Smooth muscle cell (in vitro differentiated cells): Measurements from ENCODE around the gene GLYATL1B. TPM values are rescaled to one million over a fixed set of nuclear protein-coding genes. Genes with fewer than 3 reads are reported as not detected.

Experiments
- DNase-seq: peaks from one replicate; lab custom pipeline; 2025; ENCODE audit not compliant: unreplicated experiment; lab: John Stamatoyannopoulos, UW
- H2AFZ ChIP-seq: fragments of 200-600 bp; sonication (generic); 2 replicates; pipeline ENCODE4 v1.6.0; 2016; ENCODE audit warnings: antibody characterized with exemption, low read depth, mild to moderate bottlenecking
- H3F3A ChIP-seq: fragments of 200-600 bp; sonication (generic); 2 replicates; pipeline ENCODE4 v1.6.0; 2017; ENCODE audit warnings: antibody characterized with exemption, low read depth
- H3K27ac ChIP-seq: fragments of 200-600 bp; sonication (generic); 2 replicates; pipeline ENCODE4 v1.5.1; 2016; ENCODE audit warnings: low read depth, mild to moderate bottlenecking
- H3K27me3 ChIP-seq: fragments of 200-600 bp; sonication (generic); 2 replicates; pipeline ENCODE4 v1.6.1; 2016; ENCODE audit warnings: low read depth, mild to moderate bottlenecking
- H3K36me3 ChIP-seq: fragments of 200-600 bp; sonication (generic); 2 replicates; pipeline ENCODE4 v1.5.1; 2016; ENCODE audit warnings: low read depth
- H3K4me1 ChIP-seq: fragments of 200-600 bp; sonication (generic); 2 replicates; pipeline ENCODE4 v1.5.1; 2016; ENCODE audit warnings: low read depth
- H3K4me2 ChIP-seq: fragments of 200-600 bp; sonication (generic); 2 replicates; pipeline ENCODE4 v1.6.0; 2016; ENCODE audit warnings: mild to moderate bottlenecking
- H3K4me3 ChIP-seq: fragments of 200-600 bp; sonication (generic); 2 replicates; pipeline ENCODE4 v1.5.1; 2016; ENCODE audit warnings: mild to moderate bottlenecking
- H3K79me2 ChIP-seq: fragments of 200-600 bp; sonication (generic); 2 replicates; pipeline ENCODE4 v1.6.0; 2016; ENCODE audit warnings: low read depth, mild to moderate bottlenecking
- H3K9ac ChIP-seq: fragments of 200-600 bp; sonication (generic); 2 replicates; pipeline ENCODE4 v1.6.0; 2016; ENCODE audit warnings: low read depth
- H3K9me3 ChIP-seq: fragments of 200-600 bp; sonication (generic); replicated peaks from 2 replicates; pipeline ENCODE4 v1.5.1; 2016; ENCODE audit warnings: low read depth
- H4K20me1 ChIP-seq: fragments of 200-600 bp; sonication (generic); 2 replicates; pipeline ENCODE4 v1.6.0; 2016; ENCODE audit warnings: low read depth
- CTCF ChIP-seq: fragments of 200-600 bp; sonication (generic); IDR thresholded peaks from 2 replicates; pipeline ENCODE4 v1.5.1; 2017; ENCODE audit warnings: borderline replicate concordance, mild to moderate bottlenecking, antibody characterized with exemption; ENCODE audit not compliant: insufficient read depth, poor library complexity, severe bottlenecking
- WGBS: methylation state at CpG from one replicate; pipeline ENCODE4 v1.1.7; 2016; ENCODE audit warnings: low lambda C conversion rate; 5-methylcytosine and 5-hydroxymethylcytosine counted together
- polyA plus RNA-seq: library from polyadenylated mRNA; unstranded; fragments of >200 nt; fragmentation: Nextera tagmentation; extraction: Ambion mirVana; gene quantifications from 2 replicates; pipeline ENCODE4 v1.2.1, GENCODE V29; 2016
- total RNA-seq: library from RNA; depleted of rRNA; stranded (reverse); fragments of >200 nt; gene quantifications from 2 replicates; pipeline ENCODE4 v1.2.3, GENCODE V29; 2014

GLYATL1B gene
- total and polyA plus RNA-seq, 2 experiments from 2014 or later, result not detected

DNA sequence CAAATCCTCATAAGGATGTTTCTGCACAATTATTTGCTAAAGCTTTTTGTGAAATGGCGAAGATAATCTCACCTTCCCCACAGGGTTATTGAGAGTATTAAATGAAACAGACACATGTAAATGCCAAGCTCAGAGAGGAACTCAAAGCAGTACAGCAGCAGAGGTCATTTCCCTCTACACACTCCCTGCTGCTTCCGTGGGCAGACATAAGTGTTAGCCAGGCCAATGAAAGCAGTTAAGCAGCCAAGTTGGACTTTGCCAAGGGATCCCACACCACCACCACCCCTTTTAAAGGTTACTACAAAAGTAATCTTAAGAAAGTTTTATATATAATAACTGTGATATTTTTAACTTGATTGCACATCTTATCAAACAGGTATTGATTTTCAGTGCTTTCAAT lies 52.5 kb downstream of the GLYATL1B start:
- Histone ChIP-seq H2AFZ (no peak overlapping the region), H3K36me3 (no peaks in the 10 kb centered on the region), H3K9me3 (no peaks in the 10 kb centered on the region), H4K20me1 (no peaks in the 10 kb centered on the region), H3F3A (peaks cover 4% of the 10 kb centered on the region), H3K79me2 (no peaks in the 10 kb centered on the region), H3K4me3 (no peak overlapping the region), H3K9ac (no peak overlapping the region), H3K27ac (no peak overlapping the region), H3K4me1 (peaks cover 8% of the 10 kb centered on the region), H3K27me3 (no peaks in the 10 kb centered on the region), H3K4me2 (no peak overlapping the region)
- WGBS, result 91% methylated on average over 2 of the region's 2 CpGs
- no peak for TF ChIP-seq CTCF
- no peak for DNase-seq

DNA sequence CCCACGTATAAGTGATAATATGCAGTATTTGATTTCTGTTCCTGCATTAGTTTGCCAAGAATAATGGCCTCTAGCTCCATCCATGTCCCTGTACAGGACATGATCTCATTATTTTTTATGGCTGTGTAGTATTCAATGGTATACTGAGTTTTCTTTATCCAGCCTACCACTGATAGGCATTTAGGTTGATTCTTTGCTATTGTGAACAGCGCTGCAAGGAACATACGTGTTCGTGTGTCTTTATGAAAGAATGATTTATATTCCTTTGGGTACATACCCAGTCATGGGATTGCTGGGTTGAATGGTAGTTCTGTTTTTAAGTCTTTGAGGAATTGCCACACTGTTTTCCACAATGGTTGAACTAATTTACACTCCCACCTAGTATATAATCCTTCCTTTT lies 55.1 kb downstream of the GLYATL1B start:
- WGBS, result 95% methylated on average over 4 of the region's 4 CpGs
- no peak overlapping the region for H3K27ac ChIP-seq

GRCh38 chr11:59141673-59142460 lies 55.8 kb downstream of the GLYATL1B start:
- Histone ChIP-seq H3K36me3 (no peaks in the 10 kb centered on the region), H4K20me1 (no peaks in the 10 kb centered on the region), H3K4me3 (peak overlapping the region; percentile 82), H3K9ac (peak overlapping the region; percentile 81), H3K9me3 (no peaks in the 10 kb centered on the region), H3K4me2 (peak overlapping the region; percentile 88), H3F3A (peaks cover 4% of the 10 kb centered on the region), H3K79me2 (no peaks in the 10 kb centered on the region), H2AFZ (peak overlapping the region; percentile 94), H3K4me1 (peaks cover 8% of the 10 kb centered on the region), H3K27ac (no peak overlapping the region), H3K27me3 (no peaks in the 10 kb centered on the region)
- TF ChIP-seq CTCF, result no peak
- no peak for DNase-seq
- 12% methylated on average over 3 of the region's 3 CpGs for WGBS

More for the DNA sequence above, 55.1 kb downstream of the GLYATL1B start:
- H3F3A ChIP-seq, result peaks cover 4% of the 10 kb centered on the region
- H3K4me3 ChIP-seq, result no peak overlapping the region
- no peaks in the 10 kb centered on the region for H4K20me1 ChIP-seq
- no peaks in the 10 kb centered on the region for H3K36me3 ChIP-seq
- H2AFZ ChIP-seq, result no peak overlapping the region
- H3K79me2 ChIP-seq, result no peaks in the 10 kb centered on the region
- no peaks in the 10 kb centered on the region for H3K27me3 ChIP-seq
- no peak for TF ChIP-seq CTCF
- H3K4me2 ChIP-seq, result no peak overlapping the region
- no peak overlapping the region for H3K9ac ChIP-seq
- peaks cover 8% of the 10 kb centered on the region for H3K4me1 ChIP-seq
- DNase-seq, result no peak
- H3K9me3 ChIP-seq, result no peaks in the 10 kb centered on the region
